Skin epidermis (tissue), 12 donors: ENCODE data around the gene PPP1CA.
A peak's percentile ranks its signal among the peaks of the same experiment; 100 is the strongest.

Experiments
- H3K27ac ChIP-seq, 21 experiments: fragments of 200-600 bp; sonication (generic) in 11 of 21; one replicate each; pipeline ENCODE4 v1.5.0; 2020; ENCODE audit warnings: mild to moderate bottlenecking in 3 of 21, inconsistent platforms in 2 of 21, moderate library complexity in 2 of 21
- H3K4me3 ChIP-seq, 7 experiments: fragments of 200-600 bp; sonication (generic) in 2 of 7; one replicate each; pipeline ENCODE4 v1.5.0; 2020; ENCODE audit warnings: inconsistent platforms in 2 of 7, mild to moderate bottlenecking in 2 of 7, moderate library complexity in 1 of 7

The PPP1CA gene

GRCh38 chr11:67435727-67436458, 34.2 kb upstream of the PPP1CA start:
- Histone ChIP-seq H3K4me3 (peak overlapping the region; percentile 19 to 48 (median 34)), H3K27ac (peak overlapping the region in 16 of 21 experiments; percentile 6 to 97 (median 74))

- Histone ChIP-seq H3K4me3 (peak overlapping the region in 4 of 7 experiments; percentile 26 to 48 (median 38)), H3K27ac (peak overlapping the region in 13 of 21 experiments; percentile 14 to 97 (median 80))
These were observed 33.5 kb upstream of the PPP1CA start for GRCh38 chr11:67435031-67435726.

GRCh38 chr11:67434395-67434881, 32.8 kb upstream of the PPP1CA start:
- H3K4me3 ChIP-seq: peak overlapping the region in 1 of 7 experiments; percentile 5

GRCh38 chr11:67433536-67434394, 32.1 kb upstream of the PPP1CA start:
- no peak overlapping the region for H3K4me3 ChIP-seq
- peak overlapping the region in 10 of 21 experiments; percentile 12 to 97 (median 51) for H3K27ac ChIP-seq

More at GRCh38 chr11:67434395-67434881, 32.8 kb upstream of the PPP1CA start:
- peak overlapping the region in 10 of 21 experiments; percentile 14 to 97 (median 60) for H3K27ac ChIP-seq

- Histone ChIP-seq H3K4me3 (no peak overlapping the region), H3K27ac (peak overlapping the region in 3 of 21 experiments; percentile 4 to 97 (median 39))
These were observed 31.1 kb upstream of the PPP1CA start for GRCh38 chr11:67432655-67433349.

- peak overlapping the region in 1 of 21 experiments; percentile 36 for H3K27ac ChIP-seq
- H3K4me3 ChIP-seq: no peak overlapping the region
These were observed 29.9 kb upstream of the PPP1CA start for GRCh38 chr11:67431346-67432249.

- peak overlapping the region in 2 of 7 experiments; percentile 79 to 85 for H3K4me3 ChIP-seq
- peak overlapping the region in 13 of 21 experiments; percentile 9 to 97 (median 69) for H3K27ac ChIP-seq
These were observed 28.1 kb upstream of the PPP1CA start for GRCh38 chr11:67429722-67430121.

- peak overlapping the region; percentile 79 to 93 (median 85) for H3K4me3 ChIP-seq
- peak overlapping the region; percentile 41 to 99 (median 93) for H3K27ac ChIP-seq
These were observed 27.5 kb upstream of the PPP1CA start for GRCh38 chr11:67429038-67429668.

- Histone ChIP-seq H3K4me3 (peak within 1 kb of the TSS; percentile 79 to 93 (median 85)), H3K27ac (peak within 1 kb of the TSS; percentile 41 to 99 (median 93))
These were observed 26.7 kb upstream of the PPP1CA start, which contains the start of gene RPS6KB2 for GRCh38 chr11:67428052-67429001. TSS of gene RPS6KB2 (plus strand) at chr11:67428494. CDS start at chr11:67428546, 52 bp downstream.

GRCh38 chr11:67427364-67427859, 25.8 kb upstream of the PPP1CA start:
- peak overlapping the region; percentile 31 to 99 (median 93) for H3K27ac ChIP-seq
- peak overlapping the region in 6 of 7 experiments; percentile 79 to 93 (median 84) for H3K4me3 ChIP-seq

GRCh38 chr11:67423891-67424613, 22.4 kb upstream of the PPP1CA start:
- Histone ChIP-seq H3K4me3 (no peak overlapping the region), H3K27ac (no peak overlapping the region)

GRCh38 chr11:67423466-67423865, 21.8 kb upstream of the PPP1CA start:
- Histone ChIP-seq H3K27ac (no peak overlapping the region), H3K4me3 (no peak overlapping the region)

- Histone ChIP-seq H3K27ac (peak overlapping the region in 1 of 21 experiments; percentile 8), H3K4me3 (no peak overlapping the region)
These were observed 21.2 kb upstream of the PPP1CA start for GRCh38 chr11:67422891-67423290.

- peak overlapping the region in 6 of 7 experiments; percentile 47 to 76 (median 64) for H3K4me3 ChIP-seq
- H3K27ac ChIP-seq: peak overlapping the region in 15 of 21 experiments; percentile 32 to 95 (median 80)
These were observed 19.9 kb upstream of the PPP1CA start for GRCh38 chr11:67421430-67422031.
